ENCODE results near the gene CHRNA9. TPM values are rescaled to one million over a fixed set of nuclear protein-coding genes. Genes with fewer than 3 reads are reported as not detected.

Gene CHRNA9
- polyA plus RNA-seq, 1 of the 3 experiments (the other 2 are of a cell fraction), result 0.05 TPM

DNA sequence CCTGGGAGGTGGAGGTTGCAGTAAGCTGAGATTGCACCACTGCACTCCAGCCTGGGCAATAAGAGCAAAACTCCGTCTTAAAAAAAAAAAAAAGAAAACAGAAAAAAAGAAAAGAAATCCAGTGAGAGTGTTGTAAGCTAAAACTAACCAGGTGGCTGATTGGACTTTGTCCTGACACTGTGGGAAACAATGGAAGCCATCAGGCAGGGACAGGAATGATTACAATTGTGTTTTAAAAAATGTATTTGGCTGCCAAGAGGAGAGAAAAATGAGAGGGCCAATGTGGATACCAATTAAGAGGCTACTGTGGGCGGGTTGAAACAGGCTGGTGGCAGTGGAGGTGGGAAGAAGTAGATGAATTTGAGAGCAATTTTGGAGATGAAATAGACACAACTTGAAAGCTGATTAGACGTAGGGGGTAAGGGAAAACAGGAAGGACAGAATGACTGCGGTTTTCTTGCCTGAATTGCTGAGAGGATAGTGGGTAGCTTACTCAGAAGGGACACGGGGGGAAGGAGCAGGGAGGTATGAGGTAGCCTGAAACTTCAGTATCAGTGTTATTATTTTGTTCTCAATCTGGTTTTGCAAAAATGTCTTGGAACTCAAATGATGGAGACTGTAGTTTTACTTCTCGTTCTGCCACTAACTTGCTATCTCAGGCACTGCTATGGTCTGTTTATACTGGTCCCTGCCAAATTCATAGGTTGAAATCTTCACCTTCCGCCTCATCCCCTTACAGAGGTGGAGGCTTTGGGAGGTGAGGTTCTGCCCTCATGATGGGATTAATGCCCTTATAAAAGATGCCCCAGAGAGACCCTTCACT is 45.6 kb upstream of the CHRNA9 start:
- Histone ChIP-seq H3K9me3 (no peaks in the 10 kb centered on the region), H3F3A (replicated peaks; ENCODE audit: insufficient read depth) (peaks cover 6% of the 10 kb centered on the region), H2AFZ (ENCODE audit: low read depth) (peak overlapping the region; percentile 54; the same call in 1 of the 2 replicates), H3K27me3 (ENCODE audit: insufficient read depth) (no peaks in the 10 kb centered on the region), H3K27ac (ENCODE audit: low read depth in 2 of 2, low read length in 1 of 2) (no peak overlapping the region), H3K9ac (no peak overlapping the region), H3K4me3 (ENCODE audit: low read depth in 2 of 2, low read length in 1 of 2) (no peak overlapping the region; a peak in 1 of 4 replicates), H3K79me2 (ENCODE audit: insufficient read depth) (no peaks in the 10 kb centered on the region), H3K4me1 (ENCODE audit: control insufficient read depth in 1 of 2, insufficient read depth in 2 of 2, low read depth in 1 of 2, low read length in 1 of 2) (no peaks in the 10 kb centered on the region), H3K4me2 (no peak overlapping the region), H3K9me2 (no peaks in the 10 kb centered on the region), H4K20me1 (ENCODE audit: insufficient read depth) (no peaks in the 10 kb centered on the region), H3K36me3 (replicated peaks in 1 of 2; ENCODE audit: control insufficient read depth in 1 of 2, insufficient read depth in 2 of 2, low read length in 1 of 2) (no peaks in the 10 kb centered on the region)
- CTCF ChIA-PET, result interaction anchor here (0.8 to 1.9 kb wide), 2 partner anchors 27 to 36 kb away, joined by 3 to 5 read pairs; no protein-coding TSS in a partner anchor
- TF ChIP-seq EZH2phosphoT487 (IDR thresholded peaks at IDR 0.05; ENCODE audit: borderline replicate concordance, low read depth) (no peak), SIN3A (IDR thresholded peaks at IDR 0.05; ENCODE audit: borderline replicate concordance, low read depth, low read length) (no peak), TEAD4 (IDR thresholded peaks at IDR 0.05; ENCODE audit: borderline replicate concordance, insufficient read depth) (no peak), GATA2 (CRISPR knock-in tag; IDR thresholded peaks at IDR 0.05) (no peak), RXRA (IDR thresholded peaks at IDR 0.05; ENCODE audit: borderline replicate concordance, low read depth) (no peak), TAF1 (IDR thresholded peaks at IDR 0.05; ENCODE audit: borderline replicate concordance, low read depth, low read length) (no peak)
- TF ChIP-seq, protein P1, sequence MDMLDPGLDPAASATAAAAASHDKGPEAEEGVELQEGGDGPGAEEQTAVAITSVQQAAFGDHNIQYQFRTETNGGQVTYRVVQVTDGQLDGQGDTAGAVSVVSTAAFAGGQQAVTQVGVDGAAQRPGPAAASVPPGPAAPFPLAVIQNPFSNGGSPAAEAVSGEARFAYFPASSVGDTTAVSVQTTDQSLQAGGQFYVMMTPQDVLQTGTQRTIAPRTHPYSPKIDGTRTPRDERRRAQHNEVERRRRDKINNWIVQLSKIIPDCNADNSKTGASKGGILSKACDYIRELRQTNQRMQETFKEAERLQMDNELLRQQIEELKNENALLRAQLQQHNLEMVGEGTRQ (IDR thresholded peaks at IDR 0.05; ENCODE audit: borderline replicate concordance, low read depth, low read length), result no peak
- TF ChIP-seq, protein P2, sequence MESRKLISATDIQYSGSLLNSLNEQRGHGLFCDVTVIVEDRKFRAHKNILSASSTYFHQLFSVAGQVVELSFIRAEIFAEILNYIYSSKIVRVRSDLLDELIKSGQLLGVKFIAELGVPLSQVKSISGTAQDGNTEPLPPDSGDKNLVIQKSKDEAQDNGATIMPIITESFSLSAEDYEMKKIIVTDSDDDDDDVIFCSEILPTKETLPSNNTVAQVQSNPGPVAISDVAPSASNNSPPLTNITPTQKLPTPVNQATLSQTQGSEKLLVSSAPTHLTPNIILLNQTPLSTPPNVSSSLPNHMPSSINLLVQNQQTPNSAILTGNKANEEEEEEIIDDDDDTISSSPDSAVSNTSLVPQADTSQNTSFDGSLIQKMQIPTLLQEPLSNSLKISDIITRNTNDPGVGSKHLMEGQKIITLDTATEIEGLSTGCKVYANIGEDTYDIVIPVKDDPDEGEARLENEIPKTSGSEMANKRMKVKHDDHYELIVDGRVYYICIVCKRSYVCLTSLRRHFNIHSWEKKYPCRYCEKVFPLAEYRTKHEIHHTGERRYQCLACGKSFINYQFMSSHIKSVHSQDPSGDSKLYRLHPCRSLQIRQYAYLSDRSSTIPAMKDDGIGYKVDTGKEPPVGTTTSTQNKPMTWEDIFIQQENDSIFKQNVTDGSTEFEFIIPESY (IDR thresholded peaks at IDR 0.05; ENCODE audit: borderline replicate concordance, low read depth), result no peak
- TF ChIP-seq, protein P3, sequence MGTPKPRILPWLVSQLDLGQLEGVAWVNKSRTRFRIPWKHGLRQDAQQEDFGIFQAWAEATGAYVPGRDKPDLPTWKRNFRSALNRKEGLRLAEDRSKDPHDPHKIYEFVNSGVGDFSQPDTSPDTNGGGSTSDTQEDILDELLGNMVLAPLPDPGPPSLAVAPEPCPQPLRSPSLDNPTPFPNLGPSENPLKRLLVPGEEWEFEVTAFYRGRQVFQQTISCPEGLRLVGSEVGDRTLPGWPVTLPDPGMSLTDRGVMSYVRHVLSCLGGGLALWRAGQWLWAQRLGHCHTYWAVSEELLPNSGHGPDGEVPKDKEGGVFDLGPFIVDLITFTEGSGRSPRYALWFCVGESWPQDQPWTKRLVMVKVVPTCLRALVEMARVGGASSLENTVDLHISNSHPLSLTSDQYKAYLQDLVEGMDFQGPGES (IDR thresholded peaks at IDR 0.05; ENCODE audit: low read depth, low read length), result no peak
- TF ChIP-seq, protein P4, sequence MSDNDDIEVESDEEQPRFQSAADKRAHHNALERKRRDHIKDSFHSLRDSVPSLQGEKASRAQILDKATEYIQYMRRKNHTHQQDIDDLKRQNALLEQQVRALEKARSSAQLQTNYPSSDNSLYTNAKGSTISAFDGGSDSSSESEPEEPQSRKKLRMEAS (IDR thresholded peaks at IDR 0.05; ENCODE audit: low read depth), result no peak
- TF ChIP-seq, protein P5, sequence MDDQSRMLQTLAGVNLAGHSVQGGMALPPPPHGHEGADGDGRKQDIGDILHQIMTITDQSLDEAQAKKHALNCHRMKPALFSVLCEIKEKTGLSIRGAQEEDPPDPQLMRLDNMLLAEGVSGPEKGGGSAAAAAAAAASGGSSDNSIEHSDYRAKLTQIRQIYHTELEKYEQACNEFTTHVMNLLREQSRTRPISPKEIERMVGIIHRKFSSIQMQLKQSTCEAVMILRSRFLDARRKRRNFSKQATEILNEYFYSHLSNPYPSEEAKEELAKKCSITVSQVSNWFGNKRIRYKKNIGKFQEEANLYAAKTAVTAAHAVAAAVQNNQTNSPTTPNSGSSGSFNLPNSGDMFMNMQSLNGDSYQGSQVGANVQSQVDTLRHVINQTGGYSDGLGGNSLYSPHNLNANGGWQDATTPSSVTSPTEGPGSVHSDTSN (IDR thresholded peaks at IDR 0.05), result no peak
- no peak for DNase-seq
- WGBS (ENCODE audit: low lambda C conversion rate), result 83% methylated on average over 7 of the region's 7 CpGs
- POLR2A ChIA-PET, result no interaction called here
